Measurements from ENCODE around the gene C2orf69.
A peak's percentile ranks its signal among the peaks of the same experiment; 100 is the strongest.

The C2orf69 gene

DNA sequence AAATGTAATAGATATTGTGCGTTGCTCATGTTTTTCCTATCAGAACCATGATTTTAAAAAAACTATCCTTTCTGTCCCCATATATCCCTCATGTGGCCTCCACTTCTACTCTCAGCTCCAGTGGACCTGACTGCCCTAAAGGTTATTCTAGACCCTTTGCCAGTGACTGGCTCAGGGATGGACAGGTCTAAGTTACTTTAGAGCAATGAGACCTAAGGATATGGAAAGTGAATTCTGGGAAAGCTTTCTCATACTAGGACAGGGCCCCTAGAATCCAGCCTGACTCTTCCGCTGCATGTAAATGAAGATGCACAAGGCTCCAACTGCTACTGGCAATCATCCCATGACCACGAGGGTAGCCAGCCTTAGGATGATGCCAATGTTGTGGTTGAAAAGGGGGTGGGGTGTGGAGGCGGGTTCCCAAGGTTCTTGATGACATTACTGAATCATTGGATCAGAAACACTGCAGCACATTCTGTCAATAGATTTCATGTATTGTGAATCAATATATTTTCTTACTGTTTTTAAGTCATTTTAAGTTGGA, 21.3 kb downstream of the C2orf69 start:
- no peaks in the 10 kb centered on the region for H3K4me1 ChIP-seq (ENCODE audit: control insufficient read depth, insufficient read depth, low read depth, low read length)
- H2BK5ac ChIP-seq (ENCODE audit: low read depth, low read length, poor library complexity, severe bottlenecking), result no peak overlapping the region
- H2BK12ac ChIP-seq (ENCODE audit: low read length in 2 of 2), result no peak overlapping the region
- no peak overlapping the region for H2AFZ ChIP-seq (ENCODE audit: low read depth, low read length)
- no peak overlapping the region for H4K8ac ChIP-seq (ENCODE audit: low read length)
- H3K27me3 ChIP-seq (ENCODE audit: control insufficient read depth in 1 of 2, insufficient read depth in 1 of 2, low read length in 2 of 2), result no peaks in the 10 kb centered on the region
- no peak overlapping the region for H3K9ac ChIP-seq (ENCODE audit: low read length)
- H3K79me1 ChIP-seq (replicated peaks; ENCODE audit: low read length, poor library complexity, severe bottlenecking), result peaks cover 13% of the 10 kb centered on the region
- no peak overlapping the region for H2BK120ac ChIP-seq (ENCODE audit: low read depth, low read length)
- WGBS, result 85% methylated on average over 3 of the region's 4 CpGs
- H3K9me3 ChIP-seq (ENCODE audit: control insufficient read depth, low read length), result no peaks in the 10 kb centered on the region
- H3K36me3 ChIP-seq (ENCODE audit: control insufficient read depth in 1 of 2, insufficient read depth in 2 of 2, low read depth in 1 of 2, low read length in 2 of 2), result peaks cover 12 to 81% of the 10 kb centered on the region in 2 experiments
- H3K27ac ChIP-seq (ENCODE audit: low read length, poor library complexity, severe bottlenecking), result no peak overlapping the region
- H2BK15ac ChIP-seq (ENCODE audit: low read depth, poor library complexity, severe bottlenecking), result no peak overlapping the region
- H3K4me3 ChIP-seq (ENCODE audit: insufficient read depth in 1 of 2, low read depth in 1 of 2, low read length in 2 of 2), result no peak overlapping the region
- H3K23ac ChIP-seq (ENCODE audit: low read length in 2 of 2), result no peak overlapping the region
- no peak for DNase-seq
- H3K4me2 ChIP-seq (ENCODE audit: low read length, poor library complexity, severe bottlenecking), result no peak overlapping the region
- H2AK5ac ChIP-seq (ENCODE audit: low read length, severe bottlenecking), result no peak overlapping the region
- no peak overlapping the region for H3K14ac ChIP-seq (ENCODE audit: low read length in 2 of 2)
- H4K91ac ChIP-seq (ENCODE audit: low read length), result no peak overlapping the region
- no peak overlapping the region for H3K4ac ChIP-seq (ENCODE audit: low read depth in 1 of 2, low read length in 2 of 2)
- no peak overlapping the region for H3K18ac ChIP-seq (ENCODE audit: low read depth in 1 of 2, low read length in 2 of 2)

DNA sequence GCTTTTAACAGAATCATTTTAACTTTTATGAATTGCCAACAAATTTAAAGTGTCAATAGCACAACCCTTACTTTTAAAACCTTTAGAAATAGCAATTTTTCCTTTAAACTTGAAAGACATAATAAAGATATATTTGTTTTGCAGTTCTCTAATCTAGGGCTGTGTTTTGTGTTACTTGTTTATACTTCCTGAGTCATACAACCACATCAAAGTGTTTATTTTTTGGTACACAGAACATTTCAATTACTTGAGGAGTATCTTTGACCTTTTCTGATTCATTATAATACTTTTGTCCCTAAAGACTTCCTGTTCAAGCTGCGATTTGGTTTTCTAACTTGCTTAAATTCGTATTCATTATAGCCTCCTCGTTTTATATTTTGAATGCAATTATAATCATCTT, 22.4 kb downstream of the C2orf69 start:
- peaks cover 17% of the 10 kb centered on the region for H3K79me1 ChIP-seq (replicated peaks; ENCODE audit: low read length, poor library complexity, severe bottlenecking)
- H4K8ac ChIP-seq (ENCODE audit: low read length), result no peak overlapping the region
- no peak overlapping the region for H3K4ac ChIP-seq (ENCODE audit: low read depth in 1 of 2, low read length in 2 of 2)
- no peak overlapping the region for H4K91ac ChIP-seq (ENCODE audit: low read length)
- no peak overlapping the region for H2AFZ ChIP-seq (ENCODE audit: low read depth, low read length)
- no peak overlapping the region for H2BK15ac ChIP-seq (ENCODE audit: low read depth, poor library complexity, severe bottlenecking)
- H2BK5ac ChIP-seq (ENCODE audit: low read depth, low read length, poor library complexity, severe bottlenecking), result no peak overlapping the region
- H3K23ac ChIP-seq (ENCODE audit: low read length in 2 of 2), result no peak overlapping the region
- H2AK5ac ChIP-seq (ENCODE audit: low read length, severe bottlenecking), result no peak overlapping the region
- H2BK120ac ChIP-seq (ENCODE audit: low read depth, low read length), result no peak overlapping the region
- no peak overlapping the region for H3K4me3 ChIP-seq (ENCODE audit: insufficient read depth in 1 of 2, low read depth in 1 of 2, low read length in 2 of 2)
- no peaks in the 10 kb centered on the region for H3K4me1 ChIP-seq (ENCODE audit: control insufficient read depth, insufficient read depth, low read depth, low read length)
- peak; percentile 55 for DNase-seq
- H2BK12ac ChIP-seq (ENCODE audit: low read length in 2 of 2), result no peak overlapping the region
- H3K27ac ChIP-seq (ENCODE audit: low read length, poor library complexity, severe bottlenecking), result no peak overlapping the region
- peaks cover 16 to 84% of the 10 kb centered on the region in 2 experiments for H3K36me3 ChIP-seq (ENCODE audit: control insufficient read depth in 1 of 2, insufficient read depth in 2 of 2, low read depth in 1 of 2, low read length in 2 of 2)
- no peak overlapping the region for H3K14ac ChIP-seq (ENCODE audit: low read length in 2 of 2)
- no CpG with 5 or more reads among the region's 3 CpGs for WGBS
- no peaks in the 10 kb centered on the region for H3K27me3 ChIP-seq (ENCODE audit: control insufficient read depth in 1 of 2, insufficient read depth in 1 of 2, low read length in 2 of 2)
- H3K9me3 ChIP-seq (ENCODE audit: control insufficient read depth, low read length), result no peaks in the 10 kb centered on the region
- no peak overlapping the region for H3K18ac ChIP-seq (ENCODE audit: low read depth in 1 of 2, low read length in 2 of 2)
- no peak overlapping the region for H3K9ac ChIP-seq (ENCODE audit: low read length)
- no peak overlapping the region for H3K4me2 ChIP-seq (ENCODE audit: low read length, poor library complexity, severe bottlenecking)

DNA sequence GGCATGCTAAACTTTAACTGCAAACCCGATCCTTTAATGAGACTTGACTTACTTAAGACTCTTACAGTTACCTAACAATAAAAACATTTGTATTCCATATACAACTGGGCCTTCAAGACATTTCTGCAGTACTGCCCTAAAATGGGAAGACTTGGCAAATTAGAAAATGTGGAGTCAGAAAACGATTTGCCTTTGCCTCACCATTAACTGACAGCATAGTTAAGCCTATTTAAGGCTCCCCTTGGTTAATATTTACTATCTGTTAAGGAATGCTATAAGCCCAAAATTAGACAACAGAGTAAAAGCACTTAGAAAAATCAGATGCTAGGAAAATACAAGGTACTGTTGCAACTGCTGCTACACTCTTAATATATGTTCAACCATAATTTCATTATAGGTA, 25.5 kb downstream of the C2orf69 start:
- Histone ChIP-seq H2BK12ac (ENCODE audit: low read length in 2 of 2) (no peak overlapping the region), H3K9ac (ENCODE audit: low read length) (no peak overlapping the region), H3K23ac (ENCODE audit: low read length in 2 of 2) (no peak overlapping the region), H2AK5ac (ENCODE audit: low read length, severe bottlenecking) (no peak overlapping the region), H3K27ac (ENCODE audit: low read length, poor library complexity, severe bottlenecking) (no peak overlapping the region), H3K4me3 (ENCODE audit: insufficient read depth in 1 of 2, low read depth in 1 of 2, low read length in 2 of 2) (no peak overlapping the region), H3K14ac (ENCODE audit: low read length in 2 of 2) (no peak overlapping the region), H3K9me3 (ENCODE audit: control insufficient read depth, low read length) (no peaks in the 10 kb centered on the region), H2BK120ac (ENCODE audit: low read depth, low read length) (no peak overlapping the region), H4K8ac (ENCODE audit: low read length) (no peak overlapping the region), H4K91ac (ENCODE audit: low read length) (no peak overlapping the region), H3K18ac (ENCODE audit: low read depth in 1 of 2, low read length in 2 of 2) (no peak overlapping the region), H2AFZ (ENCODE audit: low read depth, low read length) (no peak overlapping the region), H3K4me2 (ENCODE audit: low read length, poor library complexity, severe bottlenecking) (no peak overlapping the region), H3K36me3 (ENCODE audit: control insufficient read depth in 1 of 2, insufficient read depth in 2 of 2, low read depth in 1 of 2, low read length in 2 of 2) (peaks cover 12 to 77% of the 10 kb centered on the region in 2 experiments), H2BK15ac (ENCODE audit: low read depth, poor library complexity, severe bottlenecking) (no peak overlapping the region), H2BK5ac (ENCODE audit: low read depth, low read length, poor library complexity, severe bottlenecking) (no peak overlapping the region), H3K79me1 (replicated peaks; ENCODE audit: low read length, poor library complexity, severe bottlenecking) (peaks cover 12% of the 10 kb centered on the region), H3K4ac (ENCODE audit: low read depth in 1 of 2, low read length in 2 of 2) (no peak overlapping the region), H3K4me1 (ENCODE audit: control insufficient read depth, insufficient read depth, low read depth, low read length) (no peaks in the 10 kb centered on the region), H3K27me3 (ENCODE audit: control insufficient read depth in 1 of 2, insufficient read depth in 1 of 2, low read length in 2 of 2) (no peaks in the 10 kb centered on the region)
- 92% methylated on average over 2 of the region's 2 CpGs for WGBS
- DNase-seq, result no peak

DNA sequence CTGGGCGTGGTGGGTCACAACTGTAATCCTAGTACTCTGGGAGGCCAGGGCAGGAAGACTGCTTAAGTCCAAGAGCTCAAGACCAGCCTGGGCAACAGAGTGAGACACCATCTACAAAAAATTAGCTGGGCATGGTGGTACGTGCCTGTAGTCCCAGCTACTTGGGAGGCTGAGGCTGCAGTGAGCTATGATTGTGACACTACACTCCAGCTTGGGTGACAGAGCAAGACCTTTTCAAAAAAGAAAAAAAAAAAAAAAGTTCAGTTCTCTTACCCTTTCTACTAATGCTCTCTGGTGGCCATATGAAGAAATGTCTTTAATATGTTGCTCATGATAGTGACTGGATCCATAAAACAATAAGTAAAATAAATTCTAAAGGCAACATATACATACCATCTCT, 29.3 kb downstream of the C2orf69 start:
- no peak overlapping the region for H3K14ac ChIP-seq (ENCODE audit: low read length in 2 of 2)
- 97% methylated on average over 2 of the region's 2 CpGs for WGBS
- H2AFZ ChIP-seq (ENCODE audit: low read depth, low read length), result no peak overlapping the region
- no peak overlapping the region for H3K4ac ChIP-seq (ENCODE audit: low read depth in 1 of 2, low read length in 2 of 2)
- H3K36me3 ChIP-seq (ENCODE audit: control insufficient read depth in 1 of 2, insufficient read depth in 2 of 2, low read depth in 1 of 2, low read length in 2 of 2), result peaks cover 9 to 71% of the 10 kb centered on the region in 2 experiments
- peak; percentile 51 for DNase-seq
- H3K27ac ChIP-seq (ENCODE audit: low read length, poor library complexity, severe bottlenecking), result no peak overlapping the region
- no peaks in the 10 kb centered on the region for H3K27me3 ChIP-seq (ENCODE audit: control insufficient read depth in 1 of 2, insufficient read depth in 1 of 2, low read length in 2 of 2)
- no peak overlapping the region for H4K8ac ChIP-seq (ENCODE audit: low read length)
- no peak overlapping the region for H3K23ac ChIP-seq (ENCODE audit: low read length in 2 of 2)
- H2AK5ac ChIP-seq (ENCODE audit: low read length, severe bottlenecking), result no peak overlapping the region
- no peak overlapping the region for H2BK5ac ChIP-seq (ENCODE audit: low read depth, low read length, poor library complexity, severe bottlenecking)
- no peaks in the 10 kb centered on the region for H3K9me3 ChIP-seq (ENCODE audit: control insufficient read depth, low read length)
- H3K4me2 ChIP-seq (ENCODE audit: low read length, poor library complexity, severe bottlenecking), result no peak overlapping the region
- no peaks in the 10 kb centered on the region for H3K4me1 ChIP-seq (ENCODE audit: control insufficient read depth, insufficient read depth, low read depth, low read length)
- H2BK120ac ChIP-seq (ENCODE audit: low read depth, low read length), result no peak overlapping the region
- no peak overlapping the region for H3K18ac ChIP-seq (ENCODE audit: low read depth in 1 of 2, low read length in 2 of 2)
- no peak overlapping the region for H3K4me3 ChIP-seq (ENCODE audit: insufficient read depth in 1 of 2, low read depth in 1 of 2, low read length in 2 of 2)
- H3K79me1 ChIP-seq (replicated peaks; ENCODE audit: low read length, poor library complexity, severe bottlenecking), result peaks cover 19% of the 10 kb centered on the region
- H2BK12ac ChIP-seq (ENCODE audit: low read length in 2 of 2), result no peak overlapping the region
- H4K91ac ChIP-seq (ENCODE audit: low read length), result no peak overlapping the region
- H2BK15ac ChIP-seq (ENCODE audit: low read depth, poor library complexity, severe bottlenecking), result no peak overlapping the region
- no peak overlapping the region for H3K9ac ChIP-seq (ENCODE audit: low read length)

Measured in mesenchymal stem cell (in vitro differentiated cells and primary cell).